WTC11 (cell line): ENCODE results near the gene BCAT1.

Experiments
- CTCF ChIP-seq: fragments of 200-600 bp; IDR thresholded peaks from 2 replicates; pipeline ENCODE4 v1.8.0; 2022; ENCODE audit warnings: antibody characterized with exemption
- ZNF263 ChIP-seq: sonication (generic); formaldehyde crosslinking; IDR thresholded peaks from 2 replicates; pipeline ENCODE4 v1.8.1; 2022; ENCODE audit warnings: low read depth, mild to moderate bottlenecking, moderate library complexity, missing genetic modification reagents

GRCh38 chr12:24846689-24847088, 102.2 kb downstream of the BCAT1 start:
- TF ChIP-seq CTCF = no peak
- TF ChIP-seq ZNF263 = no peak
